ENCODE results near the gene BSN. TPM values are rescaled to one million over a fixed set of nuclear protein-coding genes. Genes with fewer than 3 reads are reported as not detected.

BSN gene
- total and polyA plus RNA-seq, 2 experiments from 2014 or later = 0.50 to 5.1 TPM

- H3K27ac ChIP-seq (ENCODE audit: low read depth) = peak overlapping the region; percentile 69; the same call in 1 of the 2 replicates
- no peak overlapping the region for H2AFZ ChIP-seq
- no peak for DNase-seq (ENCODE audit: low spot score)
- no peak overlapping the region for H3K4me2 ChIP-seq
- Mint-ChIP-seq H3K4me1 (peaks cover 42% of the 10 kb centered on the region), H3K27ac (peak overlapping the region; percentile 36; the same call in 1 of the 2 replicates), H3K36me3 (ENCODE audit: low read depth) (peaks cover 8% of the 10 kb centered on the region), H3K27me3 (ENCODE audit: insufficient read depth, low read depth, poor library complexity) (peaks cover 11% of the 10 kb centered on the region), H3K9me3 (no peaks in the 10 kb centered on the region), H3K4me3 (no peak overlapping the region; the same call in 2 of the 3 replicates)
- no peaks in the 10 kb centered on the region for H3K36me3 ChIP-seq (ENCODE audit: insufficient read depth)
- ATAC-seq = no peak
- H3K4me1 ChIP-seq (ENCODE audit: insufficient read depth) = peaks cover 15% of the 10 kb centered on the region
- no peaks in the 10 kb centered on the region for H3K9me2 ChIP-seq (ENCODE audit: insufficient read depth)
- no peaks in the 10 kb centered on the region for H3F3A ChIP-seq (replicated peaks; ENCODE audit: low read depth)
- H3K4me3 ChIP-seq = no peak overlapping the region
- H4K20me1 ChIP-seq (replicated peaks; ENCODE audit: insufficient read depth) = peaks cover 14% of the 10 kb centered on the region; the same call in 1 of the 2 replicates
- H3K79me2 ChIP-seq (replicated peaks; ENCODE audit: insufficient read depth) = peaks cover 11% of the 10 kb centered on the region
- H3K27me3 ChIP-seq (ENCODE audit: insufficient read depth) = no peaks in the 10 kb centered on the region
- TF ChIP-seq EZH2phosphoT487 (IDR thresholded peaks at IDR 0.05; ENCODE audit: unreplicated experiment) = no peak
- TF ChIP-seq CREB1 (CRISPR knock-in tag; IDR thresholded peaks at IDR 0.05; ENCODE audit: low read depth) = no peak
Measured at GRCh38 chr3:49670940-49671290, 116.6 kb downstream of the BSN start.

GRCh38 chr3:49671291-49672288 is 117.3 kb downstream of the BSN start:
- peak overlapping the region; percentile 69 for H3K27ac ChIP-seq (ENCODE audit: low read depth)
- peak; percentile 36 for ATAC-seq
- Mint-ChIP-seq H3K9me3 (no peaks in the 10 kb centered on the region), H3K27ac (peak overlapping the region; percentile 36; the same call in 1 of the 2 replicates), H3K27me3 (ENCODE audit: insufficient read depth, low read depth, poor library complexity) (peaks cover 11% of the 10 kb centered on the region), H3K4me3 (peak overlapping the region; percentile 48), H3K36me3 (ENCODE audit: low read depth) (peaks cover 15% of the 10 kb centered on the region), H3K4me1 (peaks cover 37% of the 10 kb centered on the region)
- H3F3A ChIP-seq (replicated peaks; ENCODE audit: low read depth) = no peaks in the 10 kb centered on the region
- peaks cover 14% of the 10 kb centered on the region; the same call in 1 of the 2 replicates for H4K20me1 ChIP-seq (replicated peaks; ENCODE audit: insufficient read depth)
- H3K27me3 ChIP-seq (ENCODE audit: insufficient read depth) = no peaks in the 10 kb centered on the region
- no peaks in the 10 kb centered on the region for H3K36me3 ChIP-seq (ENCODE audit: insufficient read depth)
- H3K4me1 ChIP-seq (ENCODE audit: insufficient read depth) = peaks cover 15% of the 10 kb centered on the region
- no peak overlapping the region for H3K4me3 ChIP-seq
- no peak overlapping the region for H3K4me2 ChIP-seq
- H3K79me2 ChIP-seq (replicated peaks; ENCODE audit: insufficient read depth) = peaks cover 11% of the 10 kb centered on the region
- H3K9me2 ChIP-seq (ENCODE audit: insufficient read depth) = no peaks in the 10 kb centered on the region
- peak; percentile 94 for DNase-seq (ENCODE audit: low spot score)
- H2AFZ ChIP-seq = no peak overlapping the region
- TF ChIP-seq NANOG (IDR thresholded peaks at IDR 0.05; ENCODE audit: borderline replicate concordance) = no peak
- 0 out of 2 replicates have a peak, but pooled peaks have one; percentile 33 for TF ChIP-seq ZNF462 (CRISPR knock-in tag; IDR thresholded peaks at IDR 0.05)
- no peak for TF ChIP-seq EZH2 (IDR thresholded peaks at IDR 0.05; ENCODE audit: low read depth, unreplicated experiment)
- no peak for TF ChIP-seq ETS1 (IDR thresholded peaks at IDR 0.05)
- TF ChIP-seq REST (IDR thresholded peaks at IDR 0.05; ENCODE audit: unreplicated experiment) = no peak
- no peak for TF ChIP-seq ZNF114 (CRISPR knock-in tag; IDR thresholded peaks at IDR 0.05)
